ENCODE measurements around the gene RERG.
"Not testable (repeated sequence)": the region's sequence is repeated elsewhere in the genome, so short reads cannot be mapped to it uniquely, and the experiment has no call there.

Gene RERG, protein sequence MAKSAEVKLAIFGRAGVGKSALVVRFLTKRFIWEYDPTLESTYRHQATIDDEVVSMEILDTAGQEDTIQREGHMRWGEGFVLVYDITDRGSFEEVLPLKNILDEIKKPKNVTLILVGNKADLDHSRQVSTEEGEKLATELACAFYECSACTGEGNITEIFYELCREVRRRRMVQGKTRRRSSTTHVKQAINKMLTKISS
- 0 to 0.11 (median 0) reads per million in 3 experiments for total RNA-seq

GRCh38 chr12:15220915-15221885, at the start of gene RERG:
RERG (minus strand) TSS chr12:15221417; CDS start chr12:15217489, 3,928 bp downstream.
- DNase-seq: peak; percentile 61

GRCh38 chr12:15270591-15270990, 49.4 kb upstream of the RERG start:
- DNase-seq: no peak

DNA sequence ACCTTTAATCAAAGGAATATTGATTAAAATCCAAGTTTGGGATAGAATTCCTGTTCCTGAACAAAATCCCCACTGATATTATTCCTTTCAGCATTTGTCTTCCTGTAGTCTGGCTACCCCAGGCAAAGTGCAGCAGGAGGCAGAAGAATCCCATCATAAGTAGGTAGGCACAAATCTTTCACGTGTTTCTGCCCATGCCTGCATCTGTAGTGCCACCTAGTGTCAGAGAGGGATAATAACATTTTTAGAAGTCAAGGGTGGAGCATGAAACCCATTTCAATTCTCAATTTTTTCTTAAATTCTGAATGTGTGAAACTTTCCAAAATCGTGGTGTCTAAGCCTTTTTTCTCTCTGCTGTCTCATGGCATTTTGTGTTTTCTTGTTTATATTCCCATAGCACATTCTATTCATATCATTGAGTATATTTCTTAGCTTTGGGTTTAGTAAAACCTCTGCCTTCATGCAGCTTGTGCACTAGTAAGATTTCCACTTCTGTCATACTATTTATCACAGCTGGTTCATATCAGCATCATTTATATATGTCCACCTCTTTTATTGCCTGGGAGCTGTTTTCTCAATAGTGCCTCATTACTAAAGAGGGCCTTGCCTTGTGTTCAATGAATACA, 47.8 kb upstream of the RERG start:
- peak; percentile 40 for DNase-seq

DNA sequence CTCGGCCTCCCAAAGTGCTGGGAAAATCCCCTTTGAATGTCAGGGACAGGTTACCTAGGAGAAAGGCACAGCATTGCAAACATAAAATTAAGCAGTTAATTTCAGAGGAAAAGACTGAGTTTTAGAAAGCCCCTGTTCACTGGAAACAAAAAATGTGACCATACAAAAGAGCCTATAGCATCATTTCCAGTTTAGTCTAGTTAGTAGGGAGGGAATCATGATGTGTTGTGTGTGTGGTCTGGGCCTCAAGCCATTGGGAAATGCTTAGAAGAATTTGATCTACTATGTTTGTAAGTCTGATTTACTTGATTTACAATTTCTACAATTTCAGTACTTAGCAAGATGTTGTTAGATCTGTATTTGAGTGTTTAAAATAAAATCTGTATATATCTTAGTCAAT, 47.1 kb upstream of the RERG start:
- no peak for DNase-seq

GRCh38 chr12:15265875-15266274, 44.7 kb upstream of the RERG start:
- DNase-seq: no peak

DNA sequence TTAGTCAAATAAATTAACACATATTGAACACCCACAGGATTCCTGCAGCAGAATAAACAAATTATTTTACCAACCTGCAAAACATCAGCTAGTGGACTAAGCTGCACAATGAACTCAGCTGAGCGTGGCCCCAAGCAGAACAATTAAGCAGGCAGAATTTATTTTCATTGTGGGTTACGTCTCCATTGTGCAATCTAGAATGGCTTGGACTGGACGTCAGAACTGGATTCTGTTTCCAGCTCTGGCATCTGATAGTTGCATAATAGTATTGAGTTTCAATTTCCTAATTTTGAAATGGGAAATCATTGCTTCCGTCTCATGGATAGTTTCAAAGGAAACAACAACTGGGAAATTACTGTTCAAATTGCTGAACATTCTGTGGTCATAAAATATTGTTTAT, 35.5 kb upstream of the RERG start:
- no peak for DNase-seq

DNA sequence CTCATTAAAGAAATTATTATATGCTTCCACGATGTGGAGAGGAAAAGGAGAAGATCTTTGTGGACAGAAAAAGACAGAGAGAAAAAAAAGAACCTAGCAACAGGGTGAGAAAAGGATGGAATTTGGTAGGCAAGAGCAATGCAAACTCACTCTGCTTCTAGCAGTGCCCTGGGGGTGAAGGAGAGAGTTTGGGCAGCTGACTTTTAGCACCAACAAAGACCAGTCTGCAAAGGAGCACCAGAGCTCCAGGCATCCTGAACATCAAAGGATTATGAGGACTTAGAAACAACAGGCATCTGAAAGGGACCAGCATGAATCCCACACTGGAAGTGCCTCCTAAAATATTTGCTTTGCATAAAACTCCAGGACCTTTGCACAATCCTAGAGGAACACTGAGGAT, 32.8 kb upstream of the RERG start:
- no peak for DNase-seq

DNA sequence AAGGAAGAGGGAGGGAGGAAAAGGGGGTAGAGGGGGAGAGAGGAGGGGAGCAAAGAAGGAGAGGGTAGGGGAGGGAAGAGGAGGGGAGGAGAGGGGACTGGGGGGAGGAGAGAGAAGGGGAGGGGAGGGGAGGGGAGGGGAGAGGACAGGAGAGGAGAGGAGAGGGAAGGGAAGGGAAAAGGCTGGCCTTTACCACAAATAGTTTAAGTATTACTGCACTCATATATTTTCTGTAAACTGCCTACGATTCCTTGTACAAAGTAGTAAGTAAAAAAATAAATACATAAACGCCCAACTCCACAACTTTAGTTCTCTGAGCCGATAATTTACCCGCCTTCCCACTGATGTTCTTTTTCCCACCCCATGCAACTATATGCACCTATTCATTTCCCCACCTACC, 23.7 kb upstream of the RERG start:
- no peak for DNase-seq

DNA sequence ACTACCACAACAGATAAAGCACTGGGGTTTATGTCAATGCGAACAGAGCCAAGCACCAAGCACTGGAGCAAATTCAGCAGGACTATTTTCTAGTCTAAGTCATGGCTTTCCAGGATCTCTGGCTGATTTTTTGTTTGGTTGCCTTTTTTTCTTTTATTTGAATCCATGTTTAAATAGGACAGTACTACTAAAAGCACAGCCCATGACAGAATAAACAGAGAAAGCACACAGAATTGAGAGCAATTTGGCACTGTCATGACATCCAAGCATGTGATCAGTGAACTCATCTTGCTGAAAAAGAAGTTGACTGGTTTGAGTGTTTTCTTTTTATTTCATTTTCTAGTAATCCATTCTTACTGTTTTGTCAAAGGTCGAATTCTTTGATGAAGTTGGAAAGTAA, 23.1 kb upstream of the RERG start:
- DNase-seq: no peak

GRCh38 chr12:15243102-15243501, 21.9 kb upstream of the RERG start:
- DNase-seq: no peak

GRCh38 chr12:15240898-15241297, 19.7 kb upstream of the RERG start:
- no peak for DNase-seq

GRCh38 chr12:15234508-15234907, 13.3 kb upstream of the RERG start:
- no peak for DNase-seq

DNA sequence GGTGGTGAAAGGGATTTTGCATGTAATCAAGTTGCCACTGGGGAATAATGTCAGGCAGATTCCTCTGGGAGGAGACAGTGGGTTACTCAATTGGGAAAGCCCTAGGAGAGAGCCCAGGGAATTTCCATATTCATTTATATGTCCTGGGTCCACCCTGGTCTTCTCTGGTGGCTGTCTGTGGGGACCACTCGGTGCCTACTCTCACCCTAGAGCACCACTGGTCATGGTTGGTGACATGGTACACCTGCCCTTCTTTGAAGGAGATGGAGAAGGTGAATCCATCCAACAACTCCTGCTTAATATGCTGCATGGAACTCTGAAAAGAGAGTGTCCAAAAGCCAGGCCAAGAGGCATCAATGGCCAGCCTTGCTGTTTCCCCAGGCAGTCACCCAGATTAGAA, 12.8 kb upstream of the RERG start:
- DNase-seq: no peak

- no peak for DNase-seq
These were observed 11.7 kb upstream of the RERG start for GRCh38 chr12:15232959-15233358.

- DNase-seq: no peak
These were observed 10.3 kb upstream of the RERG start for GRCh38 chr12:15231493-15231892.

DNA sequence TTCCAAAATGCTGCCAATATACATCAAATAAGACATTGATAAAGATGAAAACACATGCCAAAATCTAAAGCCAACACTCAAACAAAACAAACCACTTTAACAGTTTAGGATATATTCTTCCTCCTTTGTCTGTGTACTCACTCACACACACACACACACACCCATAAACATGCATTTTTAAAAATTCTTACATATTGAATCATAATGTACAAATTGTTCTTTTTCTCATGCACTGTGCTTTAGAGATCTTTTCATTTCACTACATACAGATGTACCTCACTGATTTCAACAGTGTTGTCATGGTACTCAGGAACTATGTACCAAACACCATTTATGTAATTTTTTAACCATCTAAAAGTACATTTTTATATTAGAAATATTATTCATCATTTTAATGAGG, 9.5 kb upstream of the RERG start:
- no peak for DNase-seq

GRCh38 chr12:15230137-15230536, 8.9 kb upstream of the RERG start:
- DNase-seq: no peak

DNA sequence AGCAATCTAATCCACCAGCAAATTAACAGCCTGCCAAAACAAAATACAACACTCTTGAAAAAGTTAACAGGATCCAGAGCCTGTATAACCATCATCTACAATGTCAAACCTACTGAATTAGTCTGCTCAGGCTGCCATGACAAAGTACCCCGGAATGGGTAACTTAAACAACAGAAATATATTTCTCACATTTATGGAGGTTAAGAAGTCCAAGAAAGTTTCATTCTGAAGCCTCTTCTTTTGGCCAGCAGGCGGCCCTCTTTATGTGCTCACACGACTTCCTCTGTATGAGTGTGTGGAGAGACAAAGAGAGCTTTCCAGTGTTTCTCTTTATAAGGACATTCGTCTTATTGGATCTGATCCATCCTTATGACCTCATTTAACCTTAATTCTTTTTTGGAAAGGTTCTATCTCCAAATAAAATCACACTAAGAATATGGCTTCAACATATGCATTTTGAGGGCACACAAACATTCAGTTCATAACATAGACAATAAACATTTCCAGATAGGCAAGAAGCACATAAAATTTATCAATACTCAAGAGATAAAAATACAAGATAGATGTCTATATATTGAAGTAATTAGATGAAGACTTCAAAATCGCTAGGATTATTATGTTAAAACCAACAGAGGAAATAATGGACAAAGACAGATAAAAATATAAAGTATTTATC, 5.9 kb upstream of the RERG start:
- DNase-seq: no peak

DNA sequence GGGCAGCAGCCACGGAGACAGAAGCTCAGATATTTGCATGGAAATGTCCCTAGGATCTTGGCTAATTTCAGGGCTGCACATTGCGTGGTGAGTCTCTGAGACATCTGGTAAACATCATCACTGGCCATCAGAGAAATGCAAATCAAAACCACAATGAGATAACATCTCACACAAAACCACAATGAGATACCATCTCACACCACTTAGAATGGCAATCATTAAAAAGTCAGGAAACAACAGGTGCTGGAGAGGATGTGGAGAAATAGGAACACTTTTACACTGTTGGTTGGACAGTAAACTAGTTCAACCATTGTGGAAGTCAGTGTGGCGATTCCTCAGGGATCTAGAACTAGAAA, 4.6 kb upstream of the RERG start:
- not testable (repeated sequence) for DNase-seq

DNA sequence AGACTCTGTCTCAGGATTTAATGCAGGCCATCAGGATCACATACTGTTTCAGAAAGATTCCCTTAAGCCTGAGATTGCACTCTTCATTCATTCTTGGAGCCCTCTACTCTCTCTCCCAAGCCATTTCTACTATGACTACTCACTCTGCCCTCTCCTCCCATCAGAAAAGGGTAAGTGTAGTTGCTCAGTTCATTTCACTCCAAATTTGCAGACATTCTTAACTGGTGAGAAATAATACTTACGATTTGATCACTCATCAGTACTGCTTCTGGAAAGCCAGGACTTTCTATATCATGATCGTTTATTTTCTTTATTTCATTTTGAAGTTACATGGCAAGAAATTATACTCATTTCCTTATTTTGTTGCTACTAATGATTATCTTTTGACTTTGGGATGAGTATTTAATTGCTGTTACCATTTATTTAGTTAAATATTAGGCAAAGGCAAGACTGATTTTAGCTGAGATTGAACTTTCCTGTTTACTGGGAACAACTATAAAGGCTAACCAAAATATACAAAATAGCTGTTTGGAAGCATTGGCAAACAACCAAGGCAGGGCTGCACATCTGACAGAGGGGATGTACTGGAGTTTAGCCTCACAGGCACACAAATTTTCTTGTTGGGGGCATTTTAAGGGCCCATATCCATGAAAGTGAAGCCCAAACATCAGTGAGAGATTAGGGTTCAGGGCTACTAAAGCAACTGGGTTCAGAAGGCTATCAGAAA, 4.1 kb upstream of the RERG start:
- DNase-seq: no peak

GRCh38 chr12:15222219-15222618, 1.0 kb upstream of the RERG start:
- DNase-seq: no peak

- DNase-seq: no peak
These were observed 766 bp downstream of the RERG start for GRCh38 chr12:15220451-15220850.

GRCh38 chr12:15218794-15219193, 2.4 kb downstream of the RERG start:
- DNase-seq: no peak

All from central memory CD4-positive, alpha-beta T cell (primary cell).